DND-41 (cell line): ENCODE results near the gene ERC2.

Experiments
- ATAC-seq: fragments of 200-7000 bp; cut with Tn5 transposase; 3 replicates; pipeline ENCODE4 v1.9.1; 2021; ENCODE audit warnings: low read depth; ENCODE audit not compliant: insufficient read depth
- DNase-seq: peaks from one replicate; pipeline ENCODE4 v3.0.0-alpha.2; 2020
- H2AFZ ChIP-seq: 2 replicates; pipeline ENCODE4 v1.6.0; 2012; ENCODE audit warnings: low read depth, low read length
- H3K27ac ChIP-seq: 2 replicates; pipeline ENCODE4 v1.5.1; 2012; ENCODE audit warnings: low read length, inconsistent platforms
- H3K27me3 ChIP-seq: fragments of 200-600 bp; sonication (generic); 2 replicates; pipeline ENCODE4 v1.6.0; 2012; ENCODE audit warnings: low read length, mild to moderate bottlenecking, inconsistent platforms; ENCODE audit not compliant: insufficient read depth, poor library complexity
- H3K36me3 ChIP-seq: 2 replicates; pipeline ENCODE4 v1.5.1; 2012; ENCODE audit warnings: low read length, inconsistent platforms; ENCODE audit not compliant: insufficient read depth
- H3K4me1 ChIP-seq: 2 replicates; pipeline ENCODE4 v1.5.1; 2012; ENCODE audit warnings: mild to moderate bottlenecking, low read length; ENCODE audit not compliant: insufficient read depth
- H3K4me2 ChIP-seq: 2 replicates; pipeline ENCODE4 v1.6.0; 2012; ENCODE audit warnings: mild to moderate bottlenecking, moderate library complexity, low read length, inconsistent platforms; ENCODE audit not compliant: insufficient read depth
- H3K4me3 ChIP-seq, 2 experiments: fragments of 200-600 bp in 1 of 2; shearing (Covaris generic) in 1 of 2; 2 replicates each; pipeline ENCODE4 v1.5.1; 2012 to 2016; ENCODE audit warnings: inconsistent platforms in 2 of 2, low read length in 2 of 2, mild to moderate bottlenecking in 2 of 2, low read depth in 1 of 2, moderate library complexity in 1 of 2
- H3K79me2 ChIP-seq: 2 replicates; pipeline ENCODE4 v1.6.0; 2012; ENCODE audit warnings: low read length, inconsistent platforms; ENCODE audit not compliant: insufficient read depth
- H3K9ac ChIP-seq: 2 replicates; pipeline ENCODE4 v1.6.0; 2012; ENCODE audit warnings: low read depth, mild to moderate bottlenecking, inconsistent platforms, low read length, moderate library complexity
- H3K9me3 ChIP-seq: 2 replicates; pipeline ENCODE4 v1.5.1; 2012; ENCODE audit warnings: low read length, moderate library complexity, mild to moderate bottlenecking, inconsistent platforms; ENCODE audit not compliant: insufficient read depth, severe bottlenecking
- H4K20me1 ChIP-seq: 2 replicates; pipeline ENCODE4 v1.6.0; 2012; ENCODE audit warnings: low read length; ENCODE audit not compliant: insufficient read depth
- CTCF ChIP-seq: IDR thresholded peaks from 2 replicates; pipeline ENCODE4 v1.5.1; 2012; ENCODE audit warnings: borderline replicate concordance, low read length, moderate library complexity, mild to moderate bottlenecking; ENCODE audit not compliant: poor library complexity, severe bottlenecking; ENCODE audit errors: extremely low read depth
- EZH2 ChIP-seq: IDR thresholded peaks from 3 replicates; pipeline ENCODE4 v1.6.1; 2012; ENCODE audit warnings: borderline replicate concordance, low read depth, mild to moderate bottlenecking, moderate library complexity, low read length, inconsistent platforms; ENCODE audit not compliant: severe bottlenecking

ERC2 gene

GRCh38 chr3:55639143-55639542 is 829.1 kb downstream of the ERC2 start:
- Histone ChIP-seq H3K27ac (no peak overlapping the region), H3K4me1 (no peaks in the 10 kb centered on the region), H2AFZ (no peak overlapping the region), H4K20me1 (no peaks in the 10 kb centered on the region), H3K36me3 (no peaks in the 10 kb centered on the region), H3K4me3 (no peak overlapping the region), H3K79me2 (no peaks in the 10 kb centered on the region), H3K4me2 (no peak overlapping the region), H3K9me3 (no peaks in the 10 kb centered on the region), H3K9ac (no peak overlapping the region), H3K27me3 (no peaks in the 10 kb centered on the region)
- no peak for ATAC-seq
- TF ChIP-seq EZH2, result no peak
- TF ChIP-seq CTCF, result no peak
- DNase-seq, result no peak

DNA sequence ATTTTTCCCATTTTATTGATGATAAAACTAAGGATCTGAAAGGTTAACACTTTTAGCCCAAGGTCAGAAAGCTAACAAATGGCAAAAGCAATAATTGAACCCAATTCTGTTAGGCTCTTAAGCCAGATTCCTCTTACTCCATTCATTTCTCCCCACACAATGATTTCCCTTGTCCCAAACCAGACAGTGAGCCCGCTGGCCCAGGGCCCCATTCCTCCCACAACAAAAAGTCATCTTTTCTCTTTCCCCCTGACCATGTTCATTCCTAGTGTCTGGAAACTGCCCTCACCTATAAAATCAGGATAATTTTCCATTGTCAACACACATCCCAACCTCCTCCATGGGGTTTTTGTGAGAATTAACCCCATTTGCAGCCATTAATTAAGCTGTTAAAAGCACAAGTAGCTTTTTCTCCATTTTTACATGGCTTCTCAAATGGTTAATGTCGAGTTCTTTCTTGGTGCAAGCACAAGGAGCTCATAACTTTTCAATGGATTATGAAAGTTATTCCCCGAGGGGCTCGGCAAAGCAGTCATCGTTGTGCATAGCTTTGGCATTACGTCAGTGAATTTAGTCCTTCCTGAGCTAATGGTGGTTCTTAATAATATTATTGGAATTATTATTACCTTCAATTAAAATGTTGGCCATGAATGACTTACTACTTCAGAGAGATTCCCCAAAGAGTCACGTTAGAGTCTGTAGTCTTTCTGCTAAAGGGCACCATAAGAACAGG is 830.2 kb downstream of the ERC2 start:
- DNase-seq (no peak), ATAC-seq (no peak)
- no peak overlapping the region for H3K4me2 ChIP-seq
- no peak overlapping the region for H3K9ac ChIP-seq
- H3K4me1 ChIP-seq, result no peaks in the 10 kb centered on the region
- H3K27me3 ChIP-seq, result no peaks in the 10 kb centered on the region
- no peak overlapping the region for H3K4me3 ChIP-seq
- no peak for TF ChIP-seq CTCF
- TF ChIP-seq EZH2, result no peak
- no peaks in the 10 kb centered on the region for H3K9me3 ChIP-seq
- H2AFZ ChIP-seq, result no peak overlapping the region
- no peaks in the 10 kb centered on the region for H3K79me2 ChIP-seq
- H3K36me3 ChIP-seq, result no peaks in the 10 kb centered on the region
- no peaks in the 10 kb centered on the region for H4K20me1 ChIP-seq
- H3K27ac ChIP-seq, result no peak overlapping the region

DNA sequence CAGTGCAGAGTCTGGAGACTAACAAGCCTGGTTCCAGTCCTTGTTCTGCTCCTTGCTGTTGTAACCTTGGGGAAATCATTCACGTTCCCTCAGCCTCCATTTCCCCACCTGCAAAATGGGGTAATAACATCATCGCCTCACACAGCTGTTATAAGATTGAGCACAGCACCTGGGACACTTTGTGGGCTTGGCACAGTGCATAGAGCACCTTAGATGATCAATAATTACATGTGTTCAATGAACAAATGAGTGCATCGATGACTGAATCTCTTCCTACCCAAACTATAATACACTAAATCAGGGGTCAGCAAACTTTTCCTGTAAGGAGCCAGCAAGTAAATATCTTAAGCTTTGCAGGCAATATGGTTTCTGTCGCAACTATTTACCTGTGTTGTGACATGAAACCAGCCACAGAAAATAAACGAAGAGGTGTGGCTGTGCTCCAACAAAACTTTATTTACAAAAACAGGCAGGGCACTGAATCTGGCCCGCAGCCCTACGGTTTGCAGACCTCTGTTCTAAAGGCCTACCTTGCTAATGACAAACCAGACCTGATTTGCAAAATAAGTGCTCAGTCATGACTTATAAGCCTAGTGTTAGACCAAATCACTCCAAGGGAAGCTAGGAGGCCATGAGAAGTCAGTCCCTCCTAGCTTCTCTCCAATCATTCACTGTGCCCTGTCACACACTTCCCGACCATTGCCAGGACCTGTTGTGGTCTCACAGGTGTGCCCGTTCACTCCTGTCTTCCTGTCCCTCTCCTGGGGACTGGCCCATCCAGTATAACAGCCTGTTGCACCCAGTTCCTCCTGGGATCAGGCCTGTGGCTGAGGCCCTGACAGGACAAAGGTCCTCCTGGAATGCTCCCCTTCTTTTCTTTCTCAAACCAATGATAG is 831.7 kb downstream of the ERC2 start:
- Histone ChIP-seq H3K36me3 (no peaks in the 10 kb centered on the region), H3K4me3 (no peak overlapping the region), H3K4me1 (no peaks in the 10 kb centered on the region), H3K4me2 (no peak overlapping the region), H2AFZ (no peak overlapping the region), H3K27me3 (no peaks in the 10 kb centered on the region), H3K79me2 (no peaks in the 10 kb centered on the region), H3K9ac (no peak overlapping the region), H3K27ac (no peak overlapping the region), H4K20me1 (no peaks in the 10 kb centered on the region), H3K9me3 (no peaks in the 10 kb centered on the region)
- DNase-seq, result no peak
- TF ChIP-seq CTCF, result no peak
- no peak for TF ChIP-seq EZH2
- no peak for ATAC-seq
